Testis (tissue), 2 donors: ENCODE data around the gene PAPPA.

Source experiments
- CTCF ChIP-seq, 3 experiments: fragments of 450-650 bp in 2 of 3; fragments of 200-600 bp in 1 of 3; sonication (generic) in 1 of 3; IDR thresholded peaks; one replicate each; pipeline ENCODE4 v1.5.1; 2016 to 2019; ENCODE audit warnings: antibody characterized with exemption in 3 of 3, mild to moderate bottlenecking in 2 of 3, moderate library complexity in 1 of 3
- POLR2A ChIP-seq: fragments of 450-650 bp; IDR thresholded peaks from one replicate; pipeline ENCODE4 v1.6.1; 2017; ENCODE audit warnings: antibody characterized with exemption, mild to moderate bottlenecking, moderate library complexity

GRCh38 chr9:116160676-116161571 lies 7.3 kb downstream of the PAPPA start:
- TF ChIP-seq POLR2A (no peak), CTCF (IDR thresholded peaks at IDR 0.05) (no peak)
